SU-DHL-6 (cell line): ENCODE measurements around the gene RNF225.

Experiments
- EZH2phosphoT487 ChIP-seq: fragments of 200-600 bp; sonication (generic), shearing (Covaris generic); conservative IDR thresholded peaks from 2 replicates; pipeline ENCODE4 v1.6.1; 2018; ENCODE audit warnings: mild to moderate bottlenecking, antibody characterized with exemption, low read length, moderate library complexity, mixed read lengths
- TF ChIP-seq, protein P1 (sequence below): fragments of 200-600 bp; sonication (generic); IDR thresholded peaks from one replicate; pipeline ENCODE4 v1.5.1; 2017; ENCODE audit warnings: antibody characterized with exemption, mild to moderate bottlenecking, low read length, moderate library complexity; ENCODE audit not compliant: insufficient read depth, poor library complexity, severe bottlenecking

DNA sequence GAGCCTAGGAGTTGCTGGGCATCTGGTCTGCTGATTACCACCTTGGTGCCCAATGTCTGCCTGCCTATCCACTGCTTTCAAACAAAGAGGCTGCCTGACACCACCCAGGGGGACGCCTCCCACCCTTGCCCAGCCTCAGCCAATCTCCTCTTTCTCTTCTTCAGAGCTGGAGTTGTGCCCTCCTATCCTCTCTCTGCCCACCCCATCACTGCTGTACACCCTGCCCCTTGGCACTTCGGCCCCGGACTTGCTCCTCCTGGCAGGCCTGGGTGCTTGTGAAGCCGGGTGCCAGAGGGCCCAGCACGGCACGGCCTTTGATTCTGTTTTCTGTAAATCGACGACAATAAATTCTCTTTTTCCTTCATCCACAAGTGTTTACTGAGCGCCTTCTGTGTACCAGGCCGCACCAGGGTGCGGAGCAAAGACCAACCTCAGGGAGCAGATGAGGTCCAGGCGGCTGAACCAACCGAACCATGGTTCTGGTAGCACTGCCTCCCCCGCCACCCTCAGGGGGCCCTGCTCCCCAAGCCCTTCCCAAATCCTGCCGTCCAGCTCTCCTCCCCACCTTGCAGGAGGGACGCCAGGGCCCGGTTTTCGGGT is 5.0 kb downstream of the RNF225 start:
- TF ChIP-seq, protein P1, sequence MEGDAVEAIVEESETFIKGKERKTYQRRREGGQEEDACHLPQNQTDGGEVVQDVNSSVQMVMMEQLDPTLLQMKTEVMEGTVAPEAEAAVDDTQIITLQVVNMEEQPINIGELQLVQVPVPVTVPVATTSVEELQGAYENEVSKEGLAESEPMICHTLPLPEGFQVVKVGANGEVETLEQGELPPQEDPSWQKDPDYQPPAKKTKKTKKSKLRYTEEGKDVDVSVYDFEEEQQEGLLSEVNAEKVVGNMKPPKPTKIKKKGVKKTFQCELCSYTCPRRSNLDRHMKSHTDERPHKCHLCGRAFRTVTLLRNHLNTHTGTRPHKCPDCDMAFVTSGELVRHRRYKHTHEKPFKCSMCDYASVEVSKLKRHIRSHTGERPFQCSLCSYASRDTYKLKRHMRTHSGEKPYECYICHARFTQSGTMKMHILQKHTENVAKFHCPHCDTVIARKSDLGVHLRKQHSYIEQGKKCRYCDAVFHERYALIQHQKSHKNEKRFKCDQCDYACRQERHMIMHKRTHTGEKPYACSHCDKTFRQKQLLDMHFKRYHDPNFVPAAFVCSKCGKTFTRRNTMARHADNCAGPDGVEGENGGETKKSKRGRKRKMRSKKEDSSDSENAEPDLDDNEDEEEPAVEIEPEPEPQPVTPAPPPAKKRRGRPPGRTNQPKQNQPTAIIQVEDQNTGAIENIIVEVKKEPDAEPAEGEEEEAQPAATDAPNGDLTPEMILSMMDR = no peak
- no peak for TF ChIP-seq EZH2phosphoT487
